ENCODE data around the gene SIVA1.

SIVA1 gene

DNA sequence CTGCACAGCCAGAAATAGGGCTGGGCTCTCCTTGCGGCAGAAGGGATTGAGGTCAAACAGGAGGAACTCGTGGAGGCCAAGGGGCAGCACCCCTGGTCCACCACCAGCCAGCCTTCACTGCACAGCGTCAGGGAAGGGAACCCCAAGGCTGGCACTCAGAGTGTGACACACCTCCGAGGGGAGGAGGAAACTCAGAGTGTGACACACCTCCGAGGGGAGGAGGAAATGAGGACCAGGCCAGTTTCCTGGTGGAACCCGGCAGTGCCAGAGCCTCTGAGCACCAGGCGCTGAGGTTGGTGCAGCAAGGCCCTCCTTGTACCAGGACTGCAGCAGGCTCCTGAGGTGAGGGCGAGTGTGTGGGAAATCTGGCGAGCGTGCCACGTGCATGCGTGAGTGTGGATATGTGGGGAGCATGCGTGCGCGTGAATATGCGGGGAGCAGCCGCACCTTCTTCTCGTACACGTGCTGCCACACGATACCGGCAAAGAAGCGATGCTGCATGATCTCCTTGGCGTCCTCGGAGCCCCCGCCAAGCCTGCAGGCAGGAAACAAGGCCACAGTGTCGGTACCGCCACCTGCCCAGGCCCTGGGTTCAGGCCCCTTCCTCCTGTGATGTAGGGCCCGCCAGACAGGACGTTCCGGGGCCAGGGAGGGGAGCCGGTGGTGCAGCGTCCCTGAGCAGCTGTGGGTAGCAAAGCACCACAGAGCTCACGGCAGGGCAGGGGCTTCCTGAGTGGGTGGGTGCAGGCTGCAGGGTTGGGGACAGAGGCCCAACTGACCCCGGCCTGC is 19.2 kb downstream of the SIVA1 start:
- TF ChIP-seq ZNF274 (IDR thresholded peaks at IDR 0.05; ENCODE audit: low read depth, low read length), result no peak
- H3K4me3 ChIP-seq (ENCODE audit: low read length), result no peak overlapping the region

DNA sequence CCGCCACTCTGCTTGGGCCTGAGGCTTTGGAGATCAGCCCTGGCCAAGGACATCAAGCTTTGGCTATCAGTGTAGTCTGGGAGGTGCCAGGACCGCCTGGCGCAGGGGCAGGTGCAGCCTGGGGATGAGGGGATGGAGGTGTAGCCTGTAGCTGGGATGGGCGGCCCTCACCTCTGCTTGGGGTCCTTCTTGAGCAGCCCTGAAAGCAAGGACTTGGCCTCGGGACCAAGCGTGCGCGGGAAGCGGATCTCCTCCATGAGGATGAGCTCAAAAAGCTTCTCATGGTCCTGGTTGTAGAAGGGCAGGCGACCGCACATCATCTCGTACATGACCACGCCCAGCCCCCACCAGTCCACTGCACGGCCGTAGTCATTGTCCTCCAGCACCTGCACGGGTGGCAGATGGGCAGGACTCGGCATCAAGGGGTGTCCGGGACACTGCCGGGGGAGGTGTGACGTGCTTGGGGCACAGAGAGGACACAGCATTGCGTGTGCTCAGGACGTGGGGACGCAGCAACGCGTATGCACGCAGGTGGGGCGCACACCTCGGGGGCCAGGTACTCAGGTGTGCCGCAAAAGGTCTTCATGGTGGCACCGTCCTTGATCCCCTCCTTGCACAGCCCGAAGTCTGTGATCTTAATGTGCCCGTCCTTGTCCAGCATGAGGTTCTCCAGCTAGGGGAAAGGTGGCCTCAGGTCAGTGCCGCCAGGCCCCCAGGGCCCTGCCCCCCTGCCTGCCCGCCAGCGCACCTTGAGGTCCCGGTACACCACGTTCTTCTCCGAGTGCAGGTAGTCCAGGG is 20.0 kb downstream of the SIVA1 start:
- no peak overlapping the region for H3K4me3 ChIP-seq (ENCODE audit: low read length)
- TF ChIP-seq ZNF274 (IDR thresholded peaks at IDR 0.05; ENCODE audit: low read depth, low read length), result no peak

GRCh38 chr14:104773505-104774452 is 20.8 kb downstream of the SIVA1 start:
- TF ChIP-seq ZNF274 (IDR thresholded peaks at IDR 0.05; ENCODE audit: low read depth, low read length), result no peak
- H3K4me3 ChIP-seq (ENCODE audit: low read length), result no peak overlapping the region

GRCh38 chr14:104774453-104775072 is 21.6 kb downstream of the SIVA1 start:
- TF ChIP-seq ZNF274 (IDR thresholded peaks at IDR 0.05; ENCODE audit: low read depth, low read length), result no peak
- no peak overlapping the region for H3K4me3 ChIP-seq (ENCODE audit: low read length)

- H3K4me3 ChIP-seq (ENCODE audit: low read length), result no peak overlapping the region
- no peak for TF ChIP-seq ZNF274 (IDR thresholded peaks at IDR 0.05; ENCODE audit: low read depth, low read length)
These were observed 22.1 kb downstream of the SIVA1 start for GRCh38 chr14:104775073-104775489.

DNA sequence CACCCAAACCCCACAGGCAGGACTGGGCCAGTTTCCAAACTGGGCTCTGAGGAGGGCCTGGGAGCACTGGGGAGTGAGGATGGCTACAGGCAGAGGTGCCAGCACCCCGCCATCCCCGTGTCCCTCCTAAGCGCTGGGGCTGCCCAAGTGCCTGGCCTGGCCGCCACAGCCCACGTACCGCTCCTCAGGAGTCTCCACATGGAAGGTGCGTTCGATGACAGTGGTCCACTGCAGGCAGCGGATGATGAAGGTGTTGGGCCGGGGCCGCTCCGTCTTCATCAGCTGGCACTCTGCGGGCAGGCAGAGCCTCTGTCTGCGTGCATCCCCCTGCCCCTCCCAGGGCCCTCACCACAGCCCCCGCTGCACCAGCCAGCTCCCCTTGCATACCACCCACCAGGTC is 23.5 kb downstream of the SIVA1 start:
- H3K4me3 ChIP-seq (ENCODE audit: low read length), result no peak overlapping the region
- no peak for TF ChIP-seq ZNF274 (IDR thresholded peaks at IDR 0.05; ENCODE audit: low read depth, low read length)

- no peak overlapping the region for H3K4me3 ChIP-seq (ENCODE audit: low read length)
- no peak for TF ChIP-seq ZNF274 (IDR thresholded peaks at IDR 0.05; ENCODE audit: low read depth, low read length)
These were observed 24.2 kb downstream of the SIVA1 start for GRCh38 chr14:104776961-104777807.

GRCh38 chr14:104777808-104778249 is 24.9 kb downstream of the SIVA1 start:
- H3K4me3 ChIP-seq (ENCODE audit: low read length), result no peak overlapping the region
- no peak for TF ChIP-seq ZNF274 (IDR thresholded peaks at IDR 0.05; ENCODE audit: low read depth, low read length)

DNA sequence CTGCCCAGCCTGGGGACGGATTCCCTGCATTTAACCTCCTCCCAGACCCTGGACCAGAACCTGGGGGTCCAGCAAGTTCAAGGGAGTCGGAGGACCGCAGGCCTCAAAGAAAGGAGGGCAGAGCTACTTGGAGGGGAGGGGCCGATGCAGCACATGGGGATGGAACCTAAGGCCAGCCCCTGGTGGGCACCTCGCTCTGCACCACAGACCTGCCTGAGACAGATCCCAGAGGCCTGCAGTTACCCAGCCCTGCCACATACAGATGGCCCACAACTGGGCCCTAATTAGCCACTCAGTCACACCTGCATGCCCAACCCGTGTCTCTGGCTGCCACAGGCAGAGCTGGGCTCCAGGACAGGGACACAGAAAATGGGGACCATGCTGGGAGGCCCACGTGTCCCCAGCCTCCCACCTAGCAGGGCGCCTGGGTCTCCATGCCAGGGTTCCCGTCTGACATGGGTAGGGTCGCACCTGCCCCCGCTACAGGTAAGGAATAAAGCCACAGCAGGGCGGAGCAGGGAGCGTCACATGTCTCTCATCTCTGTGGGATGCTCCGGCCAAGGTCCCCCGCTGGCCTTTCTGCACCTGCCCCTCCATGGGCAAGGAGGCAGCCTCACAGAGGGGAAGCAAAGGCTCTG is 25.9 kb downstream of the SIVA1 start:
- no peak for TF ChIP-seq ZNF274 (IDR thresholded peaks at IDR 0.05; ENCODE audit: low read depth, low read length)

GRCh38 chr14:104779776-104780512 is 27.0 kb downstream of the SIVA1 start:
- TF ChIP-seq ZNF274 (IDR thresholded peaks at IDR 0.05; ENCODE audit: low read depth, low read length), result no peak
- H3K4me3 ChIP-seq (ENCODE audit: low read length), result no peak overlapping the region

More for the DNA sequence above, 25.9 kb downstream of the SIVA1 start:
- no peak overlapping the region for H3K4me3 ChIP-seq (ENCODE audit: low read length)

DNA sequence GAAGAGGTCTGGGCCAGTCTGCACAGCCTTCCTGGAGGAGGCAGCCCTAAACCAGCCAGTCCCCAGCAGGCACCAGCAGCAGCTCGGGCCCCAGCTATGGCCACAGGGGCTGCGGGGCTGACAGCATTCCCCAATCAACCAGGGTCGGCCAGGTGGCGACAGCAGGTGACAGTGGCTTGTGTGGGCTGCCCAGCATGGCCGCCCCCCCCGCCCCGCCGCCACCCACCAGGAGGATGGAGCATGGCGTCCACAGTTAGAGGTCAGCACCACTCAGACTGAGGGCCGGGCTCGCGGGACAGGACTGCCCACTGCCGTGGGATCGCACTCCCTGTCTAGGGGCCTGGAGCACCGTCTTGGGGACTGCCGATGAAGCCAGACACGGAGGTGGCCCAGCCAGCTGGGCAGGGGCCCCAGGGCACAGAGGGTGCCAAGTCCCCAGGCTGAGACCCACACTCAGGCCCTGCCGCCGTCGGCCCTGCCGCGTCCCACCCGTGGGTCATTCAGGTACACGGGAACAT is 27.6 kb downstream of the SIVA1 start:
- TF ChIP-seq ZNF274 (IDR thresholded peaks at IDR 0.05; ENCODE audit: low read depth, low read length), result no peak
- no peak overlapping the region for H3K4me3 ChIP-seq (ENCODE audit: low read length)

Measured in GM08714 (cell line).